ENCODE measurements around the gene COL4A1. TPM values are rescaled to one million over a fixed set of nuclear protein-coding genes. Genes with fewer than 3 reads are reported as not detected.
A peak's percentile ranks its signal among the peaks of the same experiment; 100 is the strongest.

COL4A1 gene
- polyA plus RNA-seq, 4 donors, result 3.1 to 85.7 (median 32.2) TPM

- H3K36me3 ChIP-seq (ENCODE audit: control insufficient read depth in 3 of 3, insufficient read depth in 2 of 3, low read depth in 1 of 3, low read length in 3 of 3), result no peaks in the 10 kb centered on the region
- no peak overlapping the region for H3K27ac ChIP-seq (ENCODE audit: low read depth in 1 of 3, low read length in 2 of 3)
- FAIRE-seq (no peak), DNase-seq (no peak)
- peaks cover 0 to 3% of the 10 kb centered on the region in 2 donors for H3K9me3 ChIP-seq (ENCODE audit: control insufficient read depth in 2 of 2, insufficient read depth in 1 of 2, low read depth in 1 of 2, low read length in 1 of 2)
- no peak overlapping the region for H3K4me3 ChIP-seq (ENCODE audit: low read depth in 1 of 3, low read length in 3 of 3)
- WGBS, 3 donors, result 63 to 84% (median 77%) methylated on average over 3 of the region's 3 CpGs
- no peaks in the 10 kb centered on the region for H3K27me3 ChIP-seq (ENCODE audit: control insufficient read depth in 3 of 3, insufficient read depth in 3 of 3, low read length in 3 of 3)
- H3K4me1 ChIP-seq (ENCODE audit: control insufficient read depth in 3 of 3, insufficient read depth in 2 of 3, low read depth in 1 of 3, low read length in 2 of 3), result peaks cover 0 to 4% (median 0%) of the 10 kb centered on the region in 3 donors
Measured at GRCh38 chr13:110293649-110294048, 13.3 kb downstream of the COL4A1 start.

GRCh38 chr13:110293037-110293436 is 13.9 kb downstream of the COL4A1 start:
- Histone ChIP-seq H3K4me1 (ENCODE audit: control insufficient read depth in 3 of 3, insufficient read depth in 2 of 3, low read depth in 1 of 3, low read length in 2 of 3) (peaks cover 0 to 4% (median 0%) of the 10 kb centered on the region in 3 donors), H3K4me3 (ENCODE audit: low read depth in 1 of 3, low read length in 3 of 3) (no peak overlapping the region), H3K27ac (ENCODE audit: low read depth in 1 of 3, low read length in 2 of 3) (no peak overlapping the region), H3K27me3 (ENCODE audit: control insufficient read depth in 3 of 3, insufficient read depth in 3 of 3, low read length in 3 of 3) (no peaks in the 10 kb centered on the region), H3K36me3 (ENCODE audit: control insufficient read depth in 3 of 3, insufficient read depth in 2 of 3, low read depth in 1 of 3, low read length in 3 of 3) (no peaks in the 10 kb centered on the region), H3K9me3 (ENCODE audit: control insufficient read depth in 2 of 2, insufficient read depth in 1 of 2, low read depth in 1 of 2, low read length in 1 of 2) (peaks cover 0 to 3% of the 10 kb centered on the region in 2 donors)
- no peak for DNase-seq
- 69 to 83% (median 75%) methylated on average over 7 of the region's 7 CpGs for WGBS, 3 donors
- FAIRE-seq, result no peak

- Histone ChIP-seq H3K27me3 (ENCODE audit: control insufficient read depth in 3 of 3, insufficient read depth in 3 of 3, low read length in 3 of 3) (no peaks in the 10 kb centered on the region), H3K4me3 (ENCODE audit: low read depth in 1 of 3, low read length in 3 of 3) (no peak overlapping the region), H3K9me3 (ENCODE audit: control insufficient read depth in 2 of 2, insufficient read depth in 1 of 2, low read depth in 1 of 2, low read length in 1 of 2) (peaks cover 0 to 3% of the 10 kb centered on the region in 2 donors), H3K27ac (ENCODE audit: low read depth in 1 of 3, low read length in 2 of 3) (no peak overlapping the region), H3K36me3 (ENCODE audit: control insufficient read depth in 3 of 3, insufficient read depth in 2 of 3, low read depth in 1 of 3, low read length in 3 of 3) (no peaks in the 10 kb centered on the region), H3K4me1 (ENCODE audit: control insufficient read depth in 3 of 3, insufficient read depth in 2 of 3, low read depth in 1 of 3, low read length in 2 of 3) (peaks cover 0 to 4% (median 0%) of the 10 kb centered on the region in 3 donors)
- no peak for FAIRE-seq
- DNase-seq, result no peak
- WGBS, 3 donors, result 85 to 90% (median 89%) methylated on average over 9 of the region's 9 CpGs
Measured at GRCh38 chr13:110291286-110291685, 15.7 kb downstream of the COL4A1 start.

DNA sequence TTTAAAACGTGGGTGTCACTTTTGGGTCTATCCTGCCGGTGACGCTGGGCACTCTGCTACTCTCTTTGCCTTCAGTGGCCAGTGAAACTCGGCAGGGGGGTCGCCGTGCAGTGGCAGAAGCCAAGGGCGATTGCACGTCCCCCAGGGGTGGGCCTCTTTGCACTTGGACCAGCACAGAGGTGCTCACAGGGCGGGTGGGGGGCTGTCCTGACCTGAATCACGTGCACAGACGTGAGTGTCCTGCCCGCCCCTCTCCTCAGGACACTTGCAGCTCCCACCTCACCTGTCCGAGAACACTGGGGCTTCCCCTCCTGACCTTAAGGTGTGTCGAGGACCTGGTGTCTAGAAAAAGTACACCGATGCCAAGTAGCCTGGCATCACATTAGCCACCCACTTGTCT is 16.1 kb downstream of the COL4A1 start:
- Histone ChIP-seq H3K4me1 (ENCODE audit: control insufficient read depth in 3 of 3, insufficient read depth in 2 of 3, low read depth in 1 of 3, low read length in 2 of 3) (peaks cover 0 to 4% (median 0%) of the 10 kb centered on the region in 3 donors), H3K27ac (ENCODE audit: low read depth in 1 of 3, low read length in 2 of 3) (peak overlapping the region in 1 of 3 donors; percentile 1), H3K27me3 (ENCODE audit: control insufficient read depth in 3 of 3, insufficient read depth in 3 of 3, low read length in 3 of 3) (no peaks in the 10 kb centered on the region), H3K36me3 (ENCODE audit: control insufficient read depth in 3 of 3, insufficient read depth in 2 of 3, low read depth in 1 of 3, low read length in 3 of 3) (peaks cover 0 to 3% (median 0%) of the 10 kb centered on the region in 3 donors), H3K9me3 (ENCODE audit: control insufficient read depth in 2 of 2, insufficient read depth in 1 of 2, low read depth in 1 of 2, low read length in 1 of 2) (peaks cover 0 to 3% of the 10 kb centered on the region in 2 donors), H3K4me3 (ENCODE audit: low read depth in 1 of 3, low read length in 3 of 3) (no peak overlapping the region)
- 66 to 80% (median 67%) methylated on average over 15 of the region's 15 CpGs for WGBS, 3 donors
- DNase-seq, result no peak
- no peak for FAIRE-seq

DNA sequence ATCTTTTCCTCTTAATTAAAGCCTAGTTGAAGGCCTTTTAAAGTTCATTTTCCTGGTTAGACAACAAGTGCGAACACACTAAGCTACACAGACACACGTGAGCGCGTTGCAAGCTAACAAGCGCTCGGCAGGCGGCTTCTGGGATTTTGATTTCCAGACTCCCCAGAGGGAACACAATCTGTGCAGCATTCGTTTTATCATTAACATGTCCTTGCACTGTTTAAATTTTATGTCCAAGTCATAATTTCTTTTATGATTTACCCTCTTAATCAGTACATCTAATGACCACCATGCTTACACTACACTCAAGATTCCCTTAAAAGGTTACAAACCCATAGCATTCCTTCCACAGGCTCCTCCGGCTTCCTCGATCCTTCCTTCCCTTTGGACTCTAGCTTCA is 16.8 kb downstream of the COL4A1 start:
- DNase-seq (no peak), FAIRE-seq (no peak)
- H3K4me3 ChIP-seq (ENCODE audit: low read depth in 1 of 3, low read length in 3 of 3), result no peak overlapping the region
- peak overlapping the region in 1 of 3 donors; percentile 59 for H3K27ac ChIP-seq (ENCODE audit: low read depth in 1 of 3, low read length in 2 of 3)
- H3K27me3 ChIP-seq (ENCODE audit: control insufficient read depth in 3 of 3, insufficient read depth in 3 of 3, low read length in 3 of 3), result no peaks in the 10 kb centered on the region
- WGBS, 3 donors, result 80 to 89% (median 88%) methylated on average over 10 of the region's 10 CpGs
- peaks cover 0 to 4% (median 0%) of the 10 kb centered on the region in 3 donors for H3K4me1 ChIP-seq (ENCODE audit: control insufficient read depth in 3 of 3, insufficient read depth in 2 of 3, low read depth in 1 of 3, low read length in 2 of 3)
- H3K36me3 ChIP-seq (ENCODE audit: control insufficient read depth in 3 of 3, insufficient read depth in 2 of 3, low read depth in 1 of 3, low read length in 3 of 3), result peaks cover 0 to 3% (median 0%) of the 10 kb centered on the region in 3 donors
- H3K9me3 ChIP-seq (ENCODE audit: control insufficient read depth in 2 of 2, insufficient read depth in 1 of 2, low read depth in 1 of 2, low read length in 1 of 2), result peaks cover 0 to 5% of the 10 kb centered on the region in 2 donors

DNA sequence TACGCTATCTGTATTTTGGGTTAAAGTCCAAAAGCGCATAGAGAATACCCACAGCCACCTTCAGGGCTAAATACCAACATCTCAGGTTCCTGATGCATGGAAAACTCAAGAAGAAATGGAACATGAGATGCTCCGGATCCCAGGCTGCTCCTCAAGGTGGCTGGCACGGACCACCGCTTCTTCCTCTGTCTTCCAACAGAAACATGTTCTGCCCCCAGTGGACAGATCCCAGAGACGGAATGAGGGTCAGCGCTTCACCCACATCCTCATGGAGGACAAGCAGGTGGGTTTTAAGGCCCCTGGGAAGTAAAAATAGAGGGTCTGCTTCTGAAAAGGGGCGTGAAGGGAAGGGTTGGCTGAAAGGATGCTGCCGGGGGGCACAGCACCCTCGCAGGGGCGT is 17.3 kb downstream of the COL4A1 start:
- Histone ChIP-seq H3K27ac (ENCODE audit: low read depth in 1 of 3, low read length in 2 of 3) (no peak overlapping the region), H3K27me3 (ENCODE audit: control insufficient read depth in 3 of 3, insufficient read depth in 3 of 3, low read length in 3 of 3) (no peaks in the 10 kb centered on the region), H3K4me3 (ENCODE audit: low read depth in 1 of 3, low read length in 3 of 3) (no peak overlapping the region), H3K9me3 (ENCODE audit: control insufficient read depth in 2 of 2, insufficient read depth in 1 of 2, low read depth in 1 of 2, low read length in 1 of 2) (peaks cover 0 to 5% of the 10 kb centered on the region in 2 donors), H3K4me1 (ENCODE audit: control insufficient read depth in 3 of 3, insufficient read depth in 2 of 3, low read depth in 1 of 3, low read length in 2 of 3) (peaks cover 0 to 4% (median 0%) of the 10 kb centered on the region in 3 donors), H3K36me3 (ENCODE audit: control insufficient read depth in 3 of 3, insufficient read depth in 2 of 3, low read depth in 1 of 3, low read length in 3 of 3) (peaks cover 0 to 3% (median 0%) of the 10 kb centered on the region in 3 donors)
- no peak for DNase-seq
- 86 to 90% (median 88%) methylated on average over 11 of the region's 11 CpGs for WGBS, 3 donors
- FAIRE-seq, result no peak

DNA sequence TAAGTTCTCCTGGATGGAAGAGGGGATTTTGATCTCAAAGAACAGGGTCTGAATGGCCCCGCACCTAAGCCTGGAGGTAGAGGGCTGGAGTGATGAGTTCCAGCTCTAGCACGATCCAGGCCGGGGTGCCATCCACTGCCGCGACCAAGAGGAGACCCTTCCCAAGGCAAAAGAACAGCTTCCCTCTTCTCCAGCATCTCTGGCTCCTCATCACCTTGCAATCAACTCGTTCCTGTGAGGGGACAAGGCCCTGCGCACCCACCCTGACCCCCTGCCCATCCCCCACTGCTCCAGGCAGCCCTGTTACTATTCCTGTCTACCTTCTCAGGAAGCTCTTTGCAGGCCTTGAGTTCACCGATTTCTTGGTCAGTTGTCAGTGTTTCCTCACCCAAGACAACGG is 17.8 kb downstream of the COL4A1 start:
- no peak for FAIRE-seq
- Histone ChIP-seq H3K4me3 (ENCODE audit: low read depth in 1 of 3, low read length in 3 of 3) (no peak overlapping the region), H3K9me3 (ENCODE audit: control insufficient read depth in 2 of 2, insufficient read depth in 1 of 2, low read depth in 1 of 2, low read length in 1 of 2) (peaks cover 0 to 5% of the 10 kb centered on the region in 2 donors), H3K36me3 (ENCODE audit: control insufficient read depth in 3 of 3, insufficient read depth in 2 of 3, low read depth in 1 of 3, low read length in 3 of 3) (peaks cover 0 to 3% (median 0%) of the 10 kb centered on the region in 3 donors), H3K4me1 (ENCODE audit: control insufficient read depth in 3 of 3, insufficient read depth in 2 of 3, low read depth in 1 of 3, low read length in 2 of 3) (peaks cover 0 to 4% (median 0%) of the 10 kb centered on the region in 3 donors), H3K27me3 (ENCODE audit: control insufficient read depth in 3 of 3, insufficient read depth in 3 of 3, low read length in 3 of 3) (no peaks in the 10 kb centered on the region), H3K27ac (ENCODE audit: low read depth in 1 of 3, low read length in 2 of 3) (no peak overlapping the region)
- 83 to 91% (median 87%) methylated on average over 9 of the region's 9 CpGs for WGBS, 3 donors
- no peak for DNase-seq

DNA sequence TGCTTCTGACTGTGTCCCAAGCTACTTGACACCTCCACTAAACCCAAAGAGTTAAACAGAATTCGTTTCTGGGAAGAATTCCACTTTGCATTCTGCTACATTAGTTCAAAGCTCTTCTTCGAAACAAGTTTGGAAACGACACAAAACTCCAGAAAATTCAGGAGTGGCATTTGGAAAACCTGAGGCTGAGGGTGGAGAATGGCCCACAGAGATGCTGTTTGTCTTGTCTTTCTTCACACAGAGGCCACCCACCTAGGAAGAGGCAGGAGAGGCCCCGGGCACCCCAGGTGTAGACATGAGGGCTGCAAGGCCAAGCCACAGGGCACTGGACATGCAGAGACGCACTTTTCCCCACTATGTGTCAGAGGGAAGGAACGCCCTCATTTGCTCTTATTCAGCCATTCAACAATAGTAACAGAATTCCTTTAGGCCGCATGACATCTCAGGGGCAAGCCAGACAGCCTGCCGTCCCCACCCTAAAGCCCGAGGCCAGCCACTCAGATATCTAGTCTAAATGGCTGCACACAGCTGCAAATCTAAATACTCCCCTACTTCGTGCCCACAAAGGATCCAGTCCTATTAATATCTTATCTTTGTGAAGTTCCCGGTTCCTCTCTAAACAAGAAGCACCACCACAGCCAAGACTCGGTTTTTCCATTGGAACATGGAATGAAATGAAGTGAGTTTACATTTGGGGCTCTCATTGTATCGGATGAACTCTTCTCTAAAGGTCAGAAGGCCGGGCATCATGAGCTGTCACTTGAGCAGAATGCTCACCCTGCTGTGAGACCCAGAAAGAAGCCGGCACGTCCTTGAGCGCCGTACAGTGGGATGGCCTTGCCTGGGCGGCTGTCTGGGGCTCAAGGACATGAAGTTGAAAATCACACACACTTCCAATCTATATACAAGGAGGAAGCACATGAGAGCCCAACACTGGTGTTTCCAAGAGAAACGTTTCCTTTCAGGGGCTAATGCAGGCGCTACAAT is 19.8 kb downstream of the COL4A1 start:
- FAIRE-seq, result no peak
- Histone ChIP-seq H3K36me3 (ENCODE audit: control insufficient read depth in 3 of 3, insufficient read depth in 2 of 3, low read depth in 1 of 3, low read length in 3 of 3) (peaks cover 0 to 8% (median 0%) of the 10 kb centered on the region in 3 donors), H3K4me1 (ENCODE audit: control insufficient read depth in 3 of 3, insufficient read depth in 2 of 3, low read depth in 1 of 3, low read length in 2 of 3) (peaks cover 0 to 4% (median 0%) of the 10 kb centered on the region in 3 donors), H3K9me3 (ENCODE audit: control insufficient read depth in 2 of 2, insufficient read depth in 1 of 2, low read depth in 1 of 2, low read length in 1 of 2) (peaks cover 0 to 2% of the 10 kb centered on the region in 2 donors), H3K27me3 (ENCODE audit: control insufficient read depth in 3 of 3, insufficient read depth in 3 of 3, low read length in 3 of 3) (no peaks in the 10 kb centered on the region), H3K4me3 (ENCODE audit: low read depth in 1 of 3, low read length in 3 of 3) (no peak overlapping the region), H3K27ac (ENCODE audit: low read depth in 1 of 3, low read length in 2 of 3) (peak overlapping the region in 1 of 3 donors; percentile 27)
- no peak for DNase-seq
- 57 to 72% (median 69%) methylated on average over 21 of the region's 21 CpGs for WGBS, 3 donors

All from small intestine (tissue), 7 donors.